Measurements from ENCODE around the gene POLR3GL. TPM values are rescaled to one million over a fixed set of nuclear protein-coding genes. Genes with fewer than 3 reads are reported as not detected.

Gene POLR3GL
- polyA plus RNA-seq, 1 donor: 29.6 TPM

DNA sequence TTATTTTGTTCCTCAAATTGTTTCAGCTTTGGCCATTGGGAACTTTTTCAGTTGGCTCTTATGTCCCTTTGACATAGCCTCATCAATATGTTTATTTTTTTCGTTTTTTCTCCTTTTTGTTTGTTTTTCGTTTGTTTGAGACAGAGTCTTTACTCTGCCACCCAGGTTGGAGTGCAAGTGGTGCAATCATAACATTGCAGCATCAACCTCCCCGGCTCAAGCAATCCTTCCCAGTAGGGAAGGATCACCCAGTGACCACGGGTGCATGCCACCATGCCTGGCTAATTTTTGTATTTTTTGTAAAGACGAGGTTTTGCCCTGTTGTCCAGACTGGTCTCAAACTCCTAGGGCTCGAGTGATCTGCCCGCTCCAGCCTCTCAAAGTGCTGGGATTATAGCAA is 8.1 kb downstream of the POLR3GL start:
- Histone ChIP-seq H3K4me1 (ENCODE audit: control insufficient read depth, insufficient read depth, low read length) (peaks cover under 1% of the 10 kb centered on the region), H3K27me3 (ENCODE audit: control insufficient read depth, insufficient read depth, low read length) (no peaks in the 10 kb centered on the region), H3K4me3 (ENCODE audit: low read length) (no peak overlapping the region), H3K36me3 (ENCODE audit: control insufficient read depth, insufficient read depth, low read length) (no peaks in the 10 kb centered on the region), H3K9me3 (ENCODE audit: control insufficient read depth, low read depth, low read length) (no peaks in the 10 kb centered on the region), H3K27ac (ENCODE audit: low read length) (no peak overlapping the region)
- WGBS (ENCODE audit: insufficient coverage, low lambda C conversion rate): 61% methylated on average over 2 of the region's 7 CpGs
- no peak for DNase-seq

DNA sequence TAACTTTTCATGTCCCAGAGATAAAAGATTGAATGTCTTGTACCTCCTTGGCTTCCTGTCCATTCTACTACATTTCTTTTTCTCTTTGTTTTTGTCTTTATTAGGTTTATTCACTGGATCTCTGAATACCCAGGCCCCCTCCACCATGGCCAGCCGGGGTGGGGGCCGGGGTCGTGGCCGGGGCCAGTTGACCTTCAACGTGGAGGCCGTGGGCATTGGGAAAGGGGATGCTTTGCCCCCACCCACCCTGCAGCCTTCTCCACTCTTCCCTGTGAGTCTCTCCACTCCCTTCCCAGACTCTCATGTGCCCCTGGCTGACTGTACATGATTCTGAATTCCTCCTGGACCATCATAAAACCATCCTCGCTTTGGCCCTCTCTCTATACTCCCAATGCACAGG is 10.2 kb downstream of the POLR3GL start:
- Histone ChIP-seq H3K27ac (ENCODE audit: low read length) (no peak overlapping the region), H3K4me3 (ENCODE audit: low read length) (no peak overlapping the region), H3K27me3 (ENCODE audit: control insufficient read depth, insufficient read depth, low read length) (no peaks in the 10 kb centered on the region), H3K4me1 (ENCODE audit: control insufficient read depth, insufficient read depth, low read length) (peaks cover 21% of the 10 kb centered on the region), H3K36me3 (ENCODE audit: control insufficient read depth, insufficient read depth, low read length) (no peaks in the 10 kb centered on the region), H3K9me3 (ENCODE audit: control insufficient read depth, low read depth, low read length) (no peaks in the 10 kb centered on the region)
- DNase-seq: no peak
- WGBS (ENCODE audit: insufficient coverage, low lambda C conversion rate): no CpG with 5 or more reads among the region's 7 CpGs

DNA sequence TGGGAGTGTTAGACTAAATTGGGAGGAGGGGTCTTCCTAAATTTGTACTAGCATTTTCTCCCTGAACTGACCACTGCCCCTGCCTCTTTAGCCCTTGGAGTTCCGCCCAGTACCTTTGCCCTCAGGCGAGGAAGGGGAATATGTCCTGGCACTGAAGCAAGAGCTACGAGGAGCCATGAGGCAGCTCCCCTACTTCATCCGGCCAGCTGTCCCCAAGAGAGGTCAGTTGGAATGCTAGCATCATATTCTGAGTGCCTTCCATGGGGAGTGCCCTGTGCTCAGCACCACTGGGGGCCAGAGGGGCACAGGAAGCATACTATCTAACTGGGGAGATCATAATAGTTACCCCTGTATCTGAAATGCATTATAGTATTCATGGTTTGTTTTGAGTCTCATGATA is 10.7 kb downstream of the POLR3GL start:
- no peaks in the 10 kb centered on the region for H3K9me3 ChIP-seq (ENCODE audit: control insufficient read depth, low read depth, low read length)
- no CpG with 5 or more reads among the region's 4 CpGs for WGBS (ENCODE audit: insufficient coverage, low lambda C conversion rate)
- no peak for DNase-seq
- no peak overlapping the region for H3K4me3 ChIP-seq (ENCODE audit: low read length)
- no peak overlapping the region for H3K27ac ChIP-seq (ENCODE audit: low read length)
- H3K27me3 ChIP-seq (ENCODE audit: control insufficient read depth, insufficient read depth, low read length): no peaks in the 10 kb centered on the region
- no peaks in the 10 kb centered on the region for H3K36me3 ChIP-seq (ENCODE audit: control insufficient read depth, insufficient read depth, low read length)
- peaks cover 26% of the 10 kb centered on the region for H3K4me1 ChIP-seq (ENCODE audit: control insufficient read depth, insufficient read depth, low read length)

DNA sequence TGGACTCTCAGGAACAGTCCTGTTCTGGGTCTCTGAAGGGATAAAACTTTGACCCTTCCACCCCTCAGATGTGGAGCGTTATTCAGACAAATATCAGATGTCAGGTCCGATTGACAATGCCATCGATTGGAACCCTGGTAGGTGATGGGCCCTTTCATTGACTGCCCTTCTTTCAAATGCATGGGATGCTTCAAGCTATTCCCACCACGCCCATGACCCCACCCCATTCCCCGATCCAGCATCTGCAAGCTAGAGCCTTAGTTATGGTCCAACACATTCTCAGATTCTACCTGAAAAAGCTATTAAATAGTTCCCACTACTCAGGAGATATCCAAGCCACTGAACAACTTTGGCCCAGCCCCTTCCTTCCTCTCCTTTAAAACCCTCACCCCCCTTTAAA is 12.5 kb downstream of the POLR3GL start:
- Histone ChIP-seq H3K27me3 (ENCODE audit: control insufficient read depth, insufficient read depth, low read length) (no peaks in the 10 kb centered on the region), H3K36me3 (ENCODE audit: control insufficient read depth, insufficient read depth, low read length) (no peaks in the 10 kb centered on the region), H3K27ac (ENCODE audit: low read length) (no peak overlapping the region), H3K4me3 (ENCODE audit: low read length) (no peak overlapping the region), H3K4me1 (ENCODE audit: control insufficient read depth, insufficient read depth, low read length) (peaks cover 31% of the 10 kb centered on the region), H3K9me3 (ENCODE audit: control insufficient read depth, low read depth, low read length) (no peaks in the 10 kb centered on the region)
- no CpG with 5 or more reads among the region's 5 CpGs for WGBS (ENCODE audit: insufficient coverage, low lambda C conversion rate)
- no peak for DNase-seq

DNA sequence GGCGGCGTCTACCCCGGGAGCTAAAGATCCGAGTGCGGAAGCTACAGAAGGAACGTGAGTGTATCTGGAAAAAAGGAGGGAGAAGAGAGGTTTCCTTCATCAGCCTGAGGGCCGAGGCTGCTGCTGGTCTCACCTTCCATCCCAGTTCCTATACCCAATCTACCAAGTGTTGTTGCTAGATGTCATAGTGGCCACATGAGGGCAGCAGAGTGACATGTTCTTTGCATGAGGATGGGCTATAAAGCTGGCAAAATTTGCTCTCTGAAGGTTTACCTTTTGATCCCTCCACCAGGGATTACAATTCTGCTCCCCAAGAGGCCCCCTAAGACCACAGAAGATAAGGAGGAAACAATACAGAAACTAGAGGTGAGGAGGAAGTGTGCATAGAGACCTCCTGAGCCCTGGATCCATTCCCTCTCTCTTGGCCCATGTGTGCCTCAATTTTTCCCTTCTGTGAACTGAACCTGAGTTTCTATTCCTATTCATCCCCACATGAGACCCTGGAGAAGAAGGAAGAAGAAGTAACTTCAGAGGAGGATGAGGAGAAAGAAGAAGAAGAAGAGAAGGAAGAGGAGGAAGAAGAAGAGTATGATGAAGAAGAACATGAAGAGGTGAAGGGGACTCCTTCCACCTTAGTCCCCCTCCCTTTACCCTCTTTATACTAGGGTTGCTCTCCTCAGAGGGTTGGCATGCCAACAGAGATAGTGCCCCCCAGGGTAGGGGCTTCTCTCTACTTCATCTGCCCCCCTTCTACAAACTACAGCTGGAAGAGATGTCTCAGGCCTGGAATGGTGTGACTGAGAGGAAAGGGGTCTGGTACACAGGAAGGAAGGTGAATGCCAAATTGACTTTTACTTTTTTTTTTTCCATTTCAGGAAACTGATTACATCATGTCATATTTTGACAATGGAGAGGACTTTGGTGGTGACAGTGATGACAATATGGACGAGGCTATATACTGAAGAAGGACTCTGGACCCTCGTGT is 13.3 kb downstream of the POLR3GL start:
- Histone ChIP-seq H3K4me1 (ENCODE audit: control insufficient read depth, insufficient read depth, low read length) (peaks cover 31% of the 10 kb centered on the region), H3K4me3 (ENCODE audit: low read length) (no peak overlapping the region), H3K27me3 (ENCODE audit: control insufficient read depth, insufficient read depth, low read length) (no peaks in the 10 kb centered on the region), H3K27ac (ENCODE audit: low read length) (peak overlapping the region; percentile 94), H3K9me3 (ENCODE audit: control insufficient read depth, low read depth, low read length) (no peaks in the 10 kb centered on the region), H3K36me3 (ENCODE audit: control insufficient read depth, insufficient read depth, low read length) (no peaks in the 10 kb centered on the region)
- no CpG with 5 or more reads among the region's 9 CpGs for WGBS (ENCODE audit: insufficient coverage, low lambda C conversion rate)
- DNase-seq: peak; percentile 84 to 85

DNA sequence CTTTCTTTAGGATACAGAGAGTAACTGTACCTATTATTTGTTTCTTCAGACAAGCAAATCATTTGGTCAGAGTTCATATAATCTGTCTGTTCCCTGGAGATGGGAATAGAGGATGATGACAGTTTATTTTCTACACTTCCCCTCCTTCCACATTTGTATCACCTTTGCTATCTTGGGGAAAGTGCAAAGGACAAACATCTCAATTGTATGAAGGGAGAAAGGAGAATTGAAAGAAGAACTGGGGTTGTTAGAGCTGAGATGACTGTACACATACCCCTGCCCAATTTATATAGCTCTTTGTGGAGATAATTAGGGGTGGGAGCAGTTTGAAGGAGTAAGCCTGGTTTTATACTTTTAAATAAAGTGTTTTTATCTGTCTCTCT is 14.0 kb downstream of the POLR3GL start:
- peaks cover 31% of the 10 kb centered on the region for H3K4me1 ChIP-seq (ENCODE audit: control insufficient read depth, insufficient read depth, low read length)
- H3K27me3 ChIP-seq (ENCODE audit: control insufficient read depth, insufficient read depth, low read length): no peaks in the 10 kb centered on the region
- peak in 1 of 2 donors; percentile 71 for DNase-seq
- peak overlapping the region; percentile 94 for H3K27ac ChIP-seq (ENCODE audit: low read length)
- no peaks in the 10 kb centered on the region for H3K36me3 ChIP-seq (ENCODE audit: control insufficient read depth, insufficient read depth, low read length)
- no peaks in the 10 kb centered on the region for H3K9me3 ChIP-seq (ENCODE audit: control insufficient read depth, low read depth, low read length)
- H3K4me3 ChIP-seq (ENCODE audit: low read length): no peak overlapping the region

DNA sequence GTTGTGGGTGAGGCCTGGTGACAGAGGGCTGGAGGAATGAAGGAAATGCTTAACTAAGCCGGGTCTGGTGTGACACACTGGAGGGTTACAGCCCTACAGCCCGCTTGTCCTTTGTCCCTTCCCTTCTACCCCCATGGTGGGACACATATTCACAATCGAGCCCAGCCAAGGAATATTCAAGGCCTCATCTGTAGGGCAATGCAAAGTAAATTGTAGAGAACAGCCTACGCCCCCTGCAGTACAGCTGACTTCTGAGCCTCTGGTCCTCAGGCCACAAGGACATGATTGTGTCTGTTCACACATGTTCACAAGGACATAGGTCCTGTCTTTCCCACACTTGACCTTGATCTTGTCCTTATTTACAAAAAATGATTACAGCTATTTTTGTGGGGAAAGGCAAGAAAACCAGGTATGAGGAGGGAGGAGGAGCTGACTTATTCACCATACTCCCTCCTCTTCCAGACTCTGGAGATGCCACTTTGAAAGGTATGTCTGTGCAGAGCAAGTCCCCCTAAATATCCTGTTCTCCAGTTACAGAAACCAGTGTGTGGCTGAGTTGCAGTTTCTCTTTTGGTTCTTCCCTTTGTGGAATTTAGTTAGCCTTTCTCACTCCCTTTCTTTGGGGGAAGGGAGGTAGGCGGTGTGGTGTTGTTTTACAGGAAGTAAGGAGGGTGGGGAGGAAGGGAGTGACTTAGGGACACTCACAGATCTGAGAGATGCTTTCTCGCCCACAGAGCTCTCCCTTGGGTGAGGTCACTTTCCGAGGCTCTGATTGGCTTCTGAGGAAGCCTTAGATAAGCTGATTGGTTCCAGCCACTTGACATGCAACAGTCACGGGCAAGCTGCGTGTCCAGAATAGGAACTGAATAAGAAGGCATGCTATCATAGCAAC is 14.6 kb downstream of the POLR3GL start:
- Histone ChIP-seq H3K4me1 (ENCODE audit: control insufficient read depth, insufficient read depth, low read length) (peaks cover 31% of the 10 kb centered on the region), H3K27me3 (ENCODE audit: control insufficient read depth, insufficient read depth, low read length) (no peaks in the 10 kb centered on the region), H3K9me3 (ENCODE audit: control insufficient read depth, low read depth, low read length) (no peaks in the 10 kb centered on the region), H3K4me3 (ENCODE audit: low read length) (no peak overlapping the region), H3K36me3 (ENCODE audit: control insufficient read depth, insufficient read depth, low read length) (no peaks in the 10 kb centered on the region), H3K27ac (ENCODE audit: low read length) (peak overlapping the region; percentile 94)
- WGBS (ENCODE audit: insufficient coverage, low lambda C conversion rate): no CpG with 5 or more reads among the region's 9 CpGs
- DNase-seq: peak; percentile 98 to 99

DNA sequence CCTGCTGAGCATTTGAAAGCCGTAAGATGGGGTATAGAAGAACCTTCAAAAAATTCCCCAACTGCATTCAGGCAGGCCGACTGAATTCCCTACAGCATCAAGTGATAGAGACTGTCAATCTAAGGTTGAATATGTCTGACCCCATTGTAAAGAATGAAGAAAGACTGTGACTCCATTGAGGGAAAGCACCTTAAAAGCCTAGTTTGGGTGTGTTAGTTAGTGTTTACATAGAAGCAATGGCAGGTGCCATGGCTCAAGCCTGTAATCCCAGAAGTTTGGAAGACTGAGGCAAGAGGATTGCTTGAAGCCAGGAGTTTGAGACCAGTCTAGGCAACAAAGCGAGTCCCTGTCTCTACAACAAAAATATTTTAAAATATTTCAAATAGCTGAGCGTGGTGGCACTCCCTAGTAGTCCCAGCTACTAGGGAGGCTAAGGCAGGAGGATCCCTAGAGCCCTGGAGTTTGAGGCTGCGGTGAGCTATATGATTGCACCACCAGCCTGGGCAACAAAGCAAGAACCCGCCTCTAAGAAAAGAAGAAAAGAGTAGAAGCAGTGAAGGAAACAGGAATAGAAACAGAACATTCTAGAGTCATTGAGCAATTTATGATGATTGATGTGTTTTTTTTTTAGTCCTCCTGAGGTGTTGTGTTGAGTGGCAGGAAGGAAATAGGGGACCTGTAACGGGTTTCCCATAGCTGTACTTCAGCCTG is 15.4 kb downstream of the POLR3GL start:
- Histone ChIP-seq H3K27ac (ENCODE audit: low read length) (peak overlapping the region; percentile 94), H3K36me3 (ENCODE audit: control insufficient read depth, insufficient read depth, low read length) (no peaks in the 10 kb centered on the region), H3K27me3 (ENCODE audit: control insufficient read depth, insufficient read depth, low read length) (no peaks in the 10 kb centered on the region), H3K4me1 (ENCODE audit: control insufficient read depth, insufficient read depth, low read length) (peaks cover 31% of the 10 kb centered on the region), H3K9me3 (ENCODE audit: control insufficient read depth, low read depth, low read length) (no peaks in the 10 kb centered on the region), H3K4me3 (ENCODE audit: low read length) (no peak overlapping the region)
- 70% methylated on average over 2 of the region's 7 CpGs for WGBS (ENCODE audit: insufficient coverage, low lambda C conversion rate)
- peak in 1 of 2 donors; percentile 62 for DNase-seq

DNA sequence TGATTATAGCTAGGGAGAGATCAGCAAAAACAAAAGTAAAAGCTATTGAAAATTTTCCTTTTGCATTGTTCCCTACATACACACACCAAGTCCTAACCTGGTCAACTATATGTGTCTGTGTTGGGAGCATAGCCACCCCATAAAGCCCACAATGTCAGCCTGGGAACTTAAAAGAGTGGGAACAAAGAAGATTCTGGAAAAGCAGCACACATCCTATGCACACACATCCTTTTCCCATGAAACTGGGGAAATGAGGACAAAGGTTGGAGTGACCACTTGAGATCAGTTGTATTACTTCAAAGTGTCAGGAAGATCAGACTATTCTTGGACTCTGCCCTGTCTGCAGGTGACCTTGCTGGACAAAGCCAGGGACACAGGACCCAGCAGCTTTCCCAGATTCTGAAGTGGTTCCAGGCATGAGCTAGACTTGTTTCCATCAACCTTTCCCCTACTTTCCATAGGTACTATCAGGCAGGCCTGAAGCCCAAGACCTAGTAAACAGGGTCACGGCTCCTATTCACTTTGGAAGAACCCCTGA is 16.0 kb downstream of the POLR3GL start:
- peaks cover 31% of the 10 kb centered on the region for H3K4me1 ChIP-seq (ENCODE audit: control insufficient read depth, insufficient read depth, low read length)
- no peaks in the 10 kb centered on the region for H3K9me3 ChIP-seq (ENCODE audit: control insufficient read depth, low read depth, low read length)
- H3K27ac ChIP-seq (ENCODE audit: low read length): peak overlapping the region; percentile 94
- no peaks in the 10 kb centered on the region for H3K27me3 ChIP-seq (ENCODE audit: control insufficient read depth, insufficient read depth, low read length)
- peak in 1 of 2 donors; percentile 53 for DNase-seq
- no peaks in the 10 kb centered on the region for H3K36me3 ChIP-seq (ENCODE audit: control insufficient read depth, insufficient read depth, low read length)
- no peak overlapping the region for H3K4me3 ChIP-seq (ENCODE audit: low read length)
- whole genome bisulfite sequencing (ENCODE audit: insufficient coverage, low lambda C conversion rate): no CpG with 5 or more reads among the region's 1 CpG

All from large intestine (tissue), 3 donors.